Measurements from ENCODE around the gene RPP40.

Gene RPP40

GRCh38 chr6:4947716-4948115 lies 56.1 kb downstream of the RPP40 start:
- no peak for TF ChIP-seq CTCF (conservative IDR thresholded peaks at IDR 0.05; ENCODE audit: control insufficient read depth, insufficient read depth, low read depth, low read length)
- DNase-seq (ENCODE audit: low read depth) = no peak
- H3K4me3 ChIP-seq (ENCODE audit: control insufficient read depth, low read depth, low read length) = no peak overlapping the region

GRCh38 chr6:4946521-4946920 lies 57.3 kb downstream of the RPP40 start:
- TF ChIP-seq CTCF (conservative IDR thresholded peaks at IDR 0.05; ENCODE audit: control insufficient read depth, insufficient read depth, low read depth, low read length) = no peak
- H3K4me3 ChIP-seq (ENCODE audit: control insufficient read depth, low read depth, low read length) = no peak overlapping the region
- DNase-seq (ENCODE audit: low read depth) = no peak
